ENCODE measurements around the gene MYADML2.

The MYADML2 gene

DNA sequence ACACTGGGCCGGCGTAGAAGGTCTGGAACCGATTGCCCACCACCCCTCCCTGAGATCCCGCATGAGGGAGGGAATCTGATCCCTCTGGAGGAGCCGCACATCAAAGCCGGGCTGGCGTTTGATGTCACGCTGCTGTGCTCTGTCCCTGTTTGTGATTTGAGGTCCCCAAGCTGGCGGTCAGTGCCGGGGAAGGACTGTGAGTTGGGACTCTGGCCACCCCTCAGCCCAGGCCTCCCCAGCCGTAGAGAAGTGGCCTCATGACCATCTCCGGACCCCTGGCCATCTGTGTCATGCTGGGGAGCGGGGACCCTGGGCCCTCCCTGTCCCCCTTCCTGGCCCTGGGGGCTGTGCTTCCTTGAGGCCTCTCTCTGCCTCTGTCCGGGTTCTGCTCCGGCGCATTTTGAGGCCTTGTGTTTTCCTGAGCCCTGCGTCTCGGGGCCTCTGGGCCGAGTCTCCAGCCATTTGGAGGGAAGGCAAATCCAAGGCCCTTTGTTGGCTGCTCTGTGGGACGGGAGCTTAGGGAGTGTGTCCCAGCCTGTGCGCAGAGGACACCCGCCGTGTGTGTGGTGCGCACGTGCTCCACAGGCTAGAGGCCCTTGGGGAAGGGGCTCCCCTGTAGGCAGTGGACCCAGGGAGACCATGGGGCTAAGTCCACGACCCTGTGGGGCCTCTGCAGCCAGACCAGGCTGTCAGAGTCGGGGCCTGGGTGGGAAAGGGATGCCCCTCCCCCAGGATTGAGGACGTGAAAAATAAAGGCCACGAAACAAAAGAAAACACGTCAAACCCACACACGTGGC, 45.5 kb upstream of the MYADML2 start:
- TF ChIP-seq FOXP2 (optimal IDR thresholded peaks at IDR 0.05; ENCODE audit: borderline replicate concordance, extremely low read depth, extremely low read length, insufficient read depth) (no peak), POLR2AphosphoS5 (IDR thresholded peaks at IDR 0.05; ENCODE audit: low read depth, low read length) (no peak), SIN3A (IDR thresholded peaks at IDR 0.05; ENCODE audit: borderline replicate concordance, insufficient read depth, low read length) (no peak), TAF1 (IDR thresholded peaks at IDR 0.05; ENCODE audit: borderline replicate concordance, insufficient read depth, low read length) (no peak)
- TF ChIP-seq, protein P1, sequence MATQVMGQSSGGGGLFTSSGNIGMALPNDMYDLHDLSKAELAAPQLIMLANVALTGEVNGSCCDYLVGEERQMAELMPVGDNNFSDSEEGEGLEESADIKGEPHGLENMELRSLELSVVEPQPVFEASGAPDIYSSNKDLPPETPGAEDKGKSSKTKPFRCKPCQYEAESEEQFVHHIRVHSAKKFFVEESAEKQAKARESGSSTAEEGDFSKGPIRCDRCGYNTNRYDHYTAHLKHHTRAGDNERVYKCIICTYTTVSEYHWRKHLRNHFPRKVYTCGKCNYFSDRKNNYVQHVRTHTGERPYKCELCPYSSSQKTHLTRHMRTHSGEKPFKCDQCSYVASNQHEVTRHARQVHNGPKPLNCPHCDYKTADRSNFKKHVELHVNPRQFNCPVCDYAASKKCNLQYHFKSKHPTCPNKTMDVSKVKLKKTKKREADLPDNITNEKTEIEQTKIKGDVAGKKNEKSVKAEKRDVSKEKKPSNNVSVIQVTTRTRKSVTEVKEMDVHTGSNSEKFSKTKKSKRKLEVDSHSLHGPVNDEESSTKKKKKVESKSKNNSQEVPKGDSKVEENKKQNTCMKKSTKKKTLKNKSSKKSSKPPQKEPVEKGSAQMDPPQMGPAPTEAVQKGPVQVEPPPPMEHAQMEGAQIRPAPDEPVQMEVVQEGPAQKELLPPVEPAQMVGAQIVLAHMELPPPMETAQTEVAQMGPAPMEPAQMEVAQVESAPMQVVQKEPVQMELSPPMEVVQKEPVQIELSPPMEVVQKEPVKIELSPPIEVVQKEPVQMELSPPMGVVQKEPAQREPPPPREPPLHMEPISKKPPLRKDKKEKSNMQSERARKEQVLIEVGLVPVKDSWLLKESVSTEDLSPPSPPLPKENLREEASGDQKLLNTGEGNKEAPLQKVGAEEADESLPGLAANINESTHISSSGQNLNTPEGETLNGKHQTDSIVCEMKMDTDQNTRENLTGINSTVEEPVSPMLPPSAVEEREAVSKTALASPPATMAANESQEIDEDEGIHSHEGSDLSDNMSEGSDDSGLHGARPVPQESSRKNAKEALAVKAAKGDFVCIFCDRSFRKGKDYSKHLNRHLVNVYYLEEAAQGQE (IDR thresholded peaks at IDR 0.05; ENCODE audit: insufficient read depth in 1 of 2, low read depth in 2 of 2, low read length in 2 of 2) = no peak

DNA sequence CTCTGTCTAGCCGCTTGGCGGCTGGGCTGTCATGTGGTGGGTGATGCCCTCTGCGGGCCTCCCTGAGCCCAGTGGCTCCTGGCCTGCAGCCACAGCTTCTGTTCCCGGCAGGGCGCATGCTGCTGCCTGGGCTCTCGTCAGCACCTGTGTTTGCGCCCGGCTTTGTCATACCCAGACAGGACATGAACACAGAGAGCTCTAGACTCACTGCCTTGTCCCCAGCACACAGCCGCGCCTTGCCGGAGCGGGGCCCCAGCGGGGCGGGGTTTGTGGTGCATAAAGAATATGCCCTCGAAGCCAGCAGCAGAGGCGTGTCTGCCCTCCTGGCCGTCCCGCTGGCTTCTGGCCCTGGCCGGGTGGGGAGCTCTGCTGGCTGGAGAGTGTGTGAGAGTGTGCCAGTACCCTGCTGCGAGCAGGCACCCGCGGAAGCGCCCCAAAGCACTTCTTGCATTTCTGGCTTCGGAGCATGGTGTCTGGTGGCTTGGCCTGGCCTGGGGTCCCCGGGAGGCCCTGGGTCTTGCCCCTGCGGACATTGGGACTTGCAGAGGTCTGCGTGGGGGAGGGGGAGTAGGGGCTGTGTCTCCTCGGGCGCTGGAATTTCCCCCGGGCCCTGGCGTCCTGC, 44.8 kb upstream of the MYADML2 start:
- no peak for TF ChIP-seq POLR2AphosphoS5 (IDR thresholded peaks at IDR 0.05; ENCODE audit: low read depth, low read length)
- TF ChIP-seq TAF1 (IDR thresholded peaks at IDR 0.05; ENCODE audit: borderline replicate concordance, insufficient read depth, low read length) = no peak
- no peak for TF ChIP-seq FOXP2 (optimal IDR thresholded peaks at IDR 0.05; ENCODE audit: borderline replicate concordance, extremely low read depth, extremely low read length, insufficient read depth)
- no peak for TF ChIP-seq SIN3A (IDR thresholded peaks at IDR 0.05; ENCODE audit: borderline replicate concordance, insufficient read depth, low read length)
- TF ChIP-seq, protein P1 (IDR thresholded peaks at IDR 0.05; ENCODE audit: insufficient read depth in 1 of 2, low read depth in 2 of 2, low read length in 2 of 2) = no peak

DNA sequence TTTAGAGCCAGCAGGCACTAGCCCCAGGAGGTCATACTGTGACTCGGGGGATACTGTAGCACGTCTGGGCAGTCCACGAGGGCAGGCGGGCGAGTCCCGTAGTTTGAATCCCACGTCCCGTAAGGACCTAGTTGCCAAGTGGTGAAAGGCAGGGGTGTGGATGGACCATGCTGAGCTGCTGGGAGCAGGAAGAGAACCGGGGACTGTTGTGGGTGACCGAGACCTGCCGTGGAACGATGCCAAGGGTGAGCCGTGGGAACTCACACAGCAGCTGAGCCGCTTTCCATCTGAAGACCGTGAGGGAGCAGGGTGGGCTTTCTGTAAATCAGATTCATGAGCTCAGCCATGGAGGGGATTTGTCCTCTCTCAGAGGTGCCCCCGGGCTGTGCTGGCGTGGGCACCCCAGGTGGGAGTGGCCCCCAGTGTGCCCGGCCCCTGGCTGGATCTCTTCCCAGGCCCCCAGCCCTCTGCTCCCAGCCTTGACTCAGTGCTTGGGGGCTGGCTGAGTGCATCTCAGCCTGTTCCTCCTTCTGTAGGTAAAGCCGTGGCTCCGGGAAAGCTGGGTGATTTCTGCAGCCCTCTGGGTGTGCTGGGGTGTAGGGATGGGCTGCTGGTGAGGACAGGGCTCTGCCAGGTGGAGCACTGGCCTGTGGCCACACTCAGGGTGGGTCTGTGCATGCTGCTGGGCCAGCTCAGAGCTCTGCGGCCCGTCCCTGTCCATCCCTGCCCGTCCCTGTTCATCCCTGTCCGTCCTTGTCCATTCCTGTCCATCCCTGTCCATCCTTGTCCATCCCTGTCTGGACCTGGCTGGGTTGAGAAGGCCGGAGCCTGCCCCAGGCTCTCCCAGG, 44.0 kb upstream of the MYADML2 start:
- TF ChIP-seq FOXP2 (optimal IDR thresholded peaks at IDR 0.05; ENCODE audit: borderline replicate concordance, extremely low read depth, extremely low read length, insufficient read depth) = no peak
- TF ChIP-seq, protein P1 (IDR thresholded peaks at IDR 0.05; ENCODE audit: insufficient read depth in 1 of 2, low read depth in 2 of 2, low read length in 2 of 2) = no peak
- no peak for TF ChIP-seq TAF1 (IDR thresholded peaks at IDR 0.05; ENCODE audit: borderline replicate concordance, insufficient read depth, low read length)
- TF ChIP-seq POLR2AphosphoS5 (IDR thresholded peaks at IDR 0.05; ENCODE audit: low read depth, low read length) = no peak
- no peak for TF ChIP-seq SIN3A (IDR thresholded peaks at IDR 0.05; ENCODE audit: borderline replicate concordance, insufficient read depth, low read length)

DNA sequence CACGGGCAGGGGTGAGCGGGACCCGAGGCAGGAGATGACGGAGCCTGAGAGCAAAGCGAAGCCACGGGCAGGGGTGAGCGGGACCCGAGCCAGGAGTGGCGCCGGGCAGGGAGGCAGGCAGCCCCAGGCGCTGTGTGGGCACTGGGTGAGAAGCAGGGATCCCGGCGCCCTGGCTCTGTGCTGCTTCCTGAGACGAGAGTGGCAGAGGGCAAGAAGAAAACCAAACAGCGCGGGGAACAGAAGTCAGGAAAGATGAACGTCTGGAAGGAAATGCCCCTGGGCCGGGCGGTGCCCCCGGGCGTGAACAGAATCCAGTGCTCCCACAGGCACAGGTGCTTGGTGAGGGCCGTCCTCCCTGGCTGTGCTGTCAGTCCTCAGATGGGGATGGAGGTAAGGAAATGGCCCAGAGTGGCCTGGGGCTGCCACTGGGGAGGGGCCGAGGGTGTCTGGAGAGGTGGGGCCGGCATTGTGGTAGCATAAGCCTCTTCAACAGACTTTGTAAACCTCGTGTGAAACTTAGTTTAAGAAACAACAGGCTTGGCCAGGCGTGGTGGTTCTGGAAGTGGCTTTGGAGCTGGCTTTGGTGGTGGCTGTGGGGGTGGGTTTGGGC, 40.2 kb upstream of the MYADML2 start:
- TF ChIP-seq, protein P1 (IDR thresholded peaks at IDR 0.05; ENCODE audit: insufficient read depth in 1 of 2, low read depth in 2 of 2, low read length in 2 of 2) = no peak
- no peak for TF ChIP-seq TAF1 (IDR thresholded peaks at IDR 0.05; ENCODE audit: borderline replicate concordance, insufficient read depth, low read length)
- TF ChIP-seq SIN3A (IDR thresholded peaks at IDR 0.05; ENCODE audit: borderline replicate concordance, insufficient read depth, low read length) = no peak
- TF ChIP-seq FOXP2 (optimal IDR thresholded peaks at IDR 0.05; ENCODE audit: borderline replicate concordance, extremely low read depth, extremely low read length, insufficient read depth) = no peak
- TF ChIP-seq POLR2AphosphoS5 (IDR thresholded peaks at IDR 0.05; ENCODE audit: low read depth, low read length) = no peak

Data from PFSK-1 (cell line).